Measurements from ENCODE around the gene JAZF1.
A peak's percentile ranks its signal among the peaks of the same experiment; 100 is the strongest.

Gene JAZF1

GRCh38 chr7:27906385-27907091, 274.1 kb downstream of the JAZF1 start:
- H3K4me1 ChIP-seq, result no peaks in the 10 kb centered on the region
- TF ChIP-seq, protein P1, sequence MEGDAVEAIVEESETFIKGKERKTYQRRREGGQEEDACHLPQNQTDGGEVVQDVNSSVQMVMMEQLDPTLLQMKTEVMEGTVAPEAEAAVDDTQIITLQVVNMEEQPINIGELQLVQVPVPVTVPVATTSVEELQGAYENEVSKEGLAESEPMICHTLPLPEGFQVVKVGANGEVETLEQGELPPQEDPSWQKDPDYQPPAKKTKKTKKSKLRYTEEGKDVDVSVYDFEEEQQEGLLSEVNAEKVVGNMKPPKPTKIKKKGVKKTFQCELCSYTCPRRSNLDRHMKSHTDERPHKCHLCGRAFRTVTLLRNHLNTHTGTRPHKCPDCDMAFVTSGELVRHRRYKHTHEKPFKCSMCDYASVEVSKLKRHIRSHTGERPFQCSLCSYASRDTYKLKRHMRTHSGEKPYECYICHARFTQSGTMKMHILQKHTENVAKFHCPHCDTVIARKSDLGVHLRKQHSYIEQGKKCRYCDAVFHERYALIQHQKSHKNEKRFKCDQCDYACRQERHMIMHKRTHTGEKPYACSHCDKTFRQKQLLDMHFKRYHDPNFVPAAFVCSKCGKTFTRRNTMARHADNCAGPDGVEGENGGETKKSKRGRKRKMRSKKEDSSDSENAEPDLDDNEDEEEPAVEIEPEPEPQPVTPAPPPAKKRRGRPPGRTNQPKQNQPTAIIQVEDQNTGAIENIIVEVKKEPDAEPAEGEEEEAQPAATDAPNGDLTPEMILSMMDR (IDR thresholded peaks at IDR 0.05), result no peak
- no peak overlapping the region for H3K4me2 ChIP-seq (ENCODE audit: low read length)
- H3K9ac ChIP-seq, result no peak overlapping the region
- no peak overlapping the region for H3K27ac ChIP-seq
- H2AFZ ChIP-seq, result no peak overlapping the region
- no peaks in the 10 kb centered on the region for H3K36me3 ChIP-seq (ENCODE audit: control insufficient read depth, insufficient read depth, low read length)
- peaks cover 2% of the 10 kb centered on the region for H3K79me2 ChIP-seq
- H3K27me3 ChIP-seq (ENCODE audit: control insufficient read depth, insufficient read depth, low read length), result no peaks in the 10 kb centered on the region
- H3K4me3 ChIP-seq (ENCODE audit: low read depth, low read length), result no peak overlapping the region
- no peaks in the 10 kb centered on the region for H3K9me3 ChIP-seq (ENCODE audit: control insufficient read depth, low read length)

GRCh38 chr7:27905951-27906350, 274.6 kb downstream of the JAZF1 start:
- H2AFZ ChIP-seq, result no peak overlapping the region
- no peaks in the 10 kb centered on the region for H3K4me1 ChIP-seq
- no peak overlapping the region for H3K9ac ChIP-seq
- H3K4me2 ChIP-seq (ENCODE audit: low read length), result no peak overlapping the region
- no peaks in the 10 kb centered on the region for H3K27me3 ChIP-seq (ENCODE audit: control insufficient read depth, insufficient read depth, low read length)
- H3K4me3 ChIP-seq (ENCODE audit: low read depth, low read length), result no peak overlapping the region
- TF ChIP-seq, protein P1 (IDR thresholded peaks at IDR 0.05), result no peak
- H3K79me2 ChIP-seq, result peaks cover 2% of the 10 kb centered on the region
- H3K36me3 ChIP-seq (ENCODE audit: control insufficient read depth, insufficient read depth, low read length), result no peaks in the 10 kb centered on the region
- H3K27ac ChIP-seq, result no peak overlapping the region
- no peaks in the 10 kb centered on the region for H3K9me3 ChIP-seq (ENCODE audit: control insufficient read depth, low read length)

- H3K27ac ChIP-seq, result no peak overlapping the region
- no peaks in the 10 kb centered on the region for H3K9me3 ChIP-seq (ENCODE audit: control insufficient read depth, low read length)
- no peak overlapping the region for H3K9ac ChIP-seq
- H2AFZ ChIP-seq, result no peak overlapping the region
- H3K36me3 ChIP-seq (ENCODE audit: control insufficient read depth, insufficient read depth, low read length), result no peaks in the 10 kb centered on the region
- peaks cover 4% of the 10 kb centered on the region for H3K79me2 ChIP-seq
- peak overlapping the region; percentile 18 for H3K4me3 ChIP-seq (ENCODE audit: low read depth, low read length)
- no peaks in the 10 kb centered on the region for H3K4me1 ChIP-seq
- no peaks in the 10 kb centered on the region for H3K27me3 ChIP-seq (ENCODE audit: control insufficient read depth, insufficient read depth, low read length)
- no peak overlapping the region for H3K4me2 ChIP-seq (ENCODE audit: low read length)
- TF ChIP-seq, protein P1 (IDR thresholded peaks at IDR 0.05), result no peak
Observed at GRCh38 chr7:27901028-27901760, 279.4 kb downstream of the JAZF1 start.

- TF ChIP-seq, protein P1 (IDR thresholded peaks at IDR 0.05), result no peak
- Histone ChIP-seq H3K36me3 (ENCODE audit: control insufficient read depth, insufficient read depth, low read length) (no peaks in the 10 kb centered on the region), H3K4me1 (no peaks in the 10 kb centered on the region)
Observed at GRCh38 chr7:27900006-27900405, 280.6 kb downstream of the JAZF1 start.

More at GRCh38 chr7:27900006-27900405, 280.6 kb downstream of the JAZF1 start:
- Histone ChIP-seq H3K4me2 (ENCODE audit: low read length) (no peak overlapping the region), H3K4me3 (ENCODE audit: low read depth, low read length) (no peak overlapping the region), H3K79me2 (peaks cover 4% of the 10 kb centered on the region), H2AFZ (no peak overlapping the region), H3K27me3 (ENCODE audit: control insufficient read depth, insufficient read depth, low read length) (no peaks in the 10 kb centered on the region), H3K9me3 (ENCODE audit: control insufficient read depth, low read length) (no peaks in the 10 kb centered on the region), H3K27ac (no peak overlapping the region), H3K9ac (no peak overlapping the region)

Data from parathyroid adenoma (tissue), 2 donors.